OCI-LY3 (cell line): ENCODE results near the gene RXFP3.

ENCODE experiments used
- H2AFZ ChIP-seq: fragments of 200-600, 300-600 bp; shearing (Covaris generic); 2 replicates; pipeline ENCODE4 v1.6.0; 2014; ENCODE audit warnings: antibody characterized with exemption, low read depth, low read length
- H3K27ac ChIP-seq: fragments of 200-600, 300-600 bp; sonication (generic); 2 replicates; pipeline ENCODE4 v1.5.1; 2014; ENCODE audit warnings: mild to moderate bottlenecking, low read length, moderate library complexity, mixed read lengths
- H3K27me3 ChIP-seq: fragments of 200-600, 300-600 bp; sonication (generic); 2 replicates; pipeline ENCODE4 v1.6.1; 2014; ENCODE audit warnings: low read depth, low read length, mixed read lengths
- H3K36me3 ChIP-seq: fragments of 200-600, 300-600 bp; sonication (generic); replicated peaks from 2 replicates; pipeline ENCODE3; 2014; ENCODE audit warnings: low read depth, low read length, mixed read lengths
- H3K4me1 ChIP-seq: fragments of 300-600, 200-600 bp; sonication (generic); 2 replicates; pipeline ENCODE4 v1.6.1; 2014; ENCODE audit warnings: low read length, mixed read lengths
- H3K4me2 ChIP-seq: fragments of 200-600, 300-600 bp; sonication (generic); 2 replicates; pipeline ENCODE4 v1.6.1; 2014; ENCODE audit warnings: low read length, mixed read lengths
- H3K4me3 ChIP-seq: fragments of 300-600, 200-600 bp; sonication (generic); 2 replicates; pipeline ENCODE4 v1.5.1; 2014; ENCODE audit warnings: antibody characterized with exemption, mild to moderate bottlenecking, low read length, moderate library complexity
- H3K79me2 ChIP-seq: fragments of 300-600, 200-600 bp; shearing (Covaris generic); 2 replicates; pipeline ENCODE4 v1.6.1; 2014; ENCODE audit warnings: mild to moderate bottlenecking, low read length, mixed read lengths
- H3K9ac ChIP-seq: fragments of 300-600, 200-600 bp; shearing (Covaris generic); 2 replicates; pipeline ENCODE4 v1.6.0; 2014; ENCODE audit warnings: mild to moderate bottlenecking, low read length, moderate library complexity
- H3K9me3 ChIP-seq: fragments of 200-600, 300-600 bp; shearing (Covaris generic); 2 replicates; pipeline ENCODE4 v1.6.1; 2014; ENCODE audit warnings: low read length, mixed read lengths; ENCODE audit not compliant: insufficient read depth
- H4K20me1 ChIP-seq: fragments of 200-600, 300-600 bp; sonication (generic); 2 replicates; pipeline ENCODE4 v1.6.1; 2016; ENCODE audit warnings: low read length, mixed read lengths; ENCODE audit not compliant: insufficient read depth
- EZH2phosphoT487 ChIP-seq: fragments of 200-600 bp; shearing (Covaris generic); IDR thresholded peaks from 2 replicates; pipeline ENCODE4 v1.6.1; 2018; ENCODE audit warnings: antibody characterized with exemption, mixed run types, low read depth
- TF ChIP-seq, protein P1 (sequence below): fragments of 200-600, 300-600 bp; sonication (generic); IDR thresholded peaks from 2 replicates; pipeline ENCODE4 v1.5.1; 2014; ENCODE audit warnings: antibody characterized with exemption, low read length, low read depth

Gene RXFP3

DNA sequence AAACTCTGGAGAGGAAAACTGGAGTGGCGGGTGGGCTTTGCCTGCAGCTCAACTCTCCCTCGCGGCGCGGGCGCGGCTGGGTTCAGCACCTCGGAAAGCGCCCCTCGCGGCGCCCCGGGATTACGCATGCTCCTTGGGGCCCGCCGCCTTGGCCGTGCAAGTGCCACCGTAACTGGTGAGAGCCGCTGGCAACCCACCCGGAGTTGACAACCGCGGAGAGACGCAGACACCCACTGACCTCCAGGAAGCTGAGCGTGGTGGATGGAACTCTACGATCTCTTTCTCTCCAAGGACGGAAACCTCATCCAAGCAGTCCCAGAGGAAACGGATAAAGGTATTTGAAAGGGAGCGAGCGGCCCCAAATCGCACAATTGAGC, 194 bp upstream of the RXFP3 start:
- Histone ChIP-seq H3K27me3 (no peaks in the 10 kb centered on the region), H3K4me2 (no peak overlapping the region), H2AFZ (no peak overlapping the region), H3K9me3 (no peaks in the 10 kb centered on the region), H3K79me2 (no peaks in the 10 kb centered on the region), H3K27ac (no peak overlapping the region), H3K36me3 (no peaks in the 10 kb centered on the region), H3K9ac (no peak overlapping the region), H4K20me1 (no peaks in the 10 kb centered on the region), H3K4me3 (no peak overlapping the region), H3K4me1 (peaks cover 19% of the 10 kb centered on the region)
- TF ChIP-seq, protein P1, sequence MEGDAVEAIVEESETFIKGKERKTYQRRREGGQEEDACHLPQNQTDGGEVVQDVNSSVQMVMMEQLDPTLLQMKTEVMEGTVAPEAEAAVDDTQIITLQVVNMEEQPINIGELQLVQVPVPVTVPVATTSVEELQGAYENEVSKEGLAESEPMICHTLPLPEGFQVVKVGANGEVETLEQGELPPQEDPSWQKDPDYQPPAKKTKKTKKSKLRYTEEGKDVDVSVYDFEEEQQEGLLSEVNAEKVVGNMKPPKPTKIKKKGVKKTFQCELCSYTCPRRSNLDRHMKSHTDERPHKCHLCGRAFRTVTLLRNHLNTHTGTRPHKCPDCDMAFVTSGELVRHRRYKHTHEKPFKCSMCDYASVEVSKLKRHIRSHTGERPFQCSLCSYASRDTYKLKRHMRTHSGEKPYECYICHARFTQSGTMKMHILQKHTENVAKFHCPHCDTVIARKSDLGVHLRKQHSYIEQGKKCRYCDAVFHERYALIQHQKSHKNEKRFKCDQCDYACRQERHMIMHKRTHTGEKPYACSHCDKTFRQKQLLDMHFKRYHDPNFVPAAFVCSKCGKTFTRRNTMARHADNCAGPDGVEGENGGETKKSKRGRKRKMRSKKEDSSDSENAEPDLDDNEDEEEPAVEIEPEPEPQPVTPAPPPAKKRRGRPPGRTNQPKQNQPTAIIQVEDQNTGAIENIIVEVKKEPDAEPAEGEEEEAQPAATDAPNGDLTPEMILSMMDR = no peak
- TF ChIP-seq EZH2phosphoT487 = no peak

DNA sequence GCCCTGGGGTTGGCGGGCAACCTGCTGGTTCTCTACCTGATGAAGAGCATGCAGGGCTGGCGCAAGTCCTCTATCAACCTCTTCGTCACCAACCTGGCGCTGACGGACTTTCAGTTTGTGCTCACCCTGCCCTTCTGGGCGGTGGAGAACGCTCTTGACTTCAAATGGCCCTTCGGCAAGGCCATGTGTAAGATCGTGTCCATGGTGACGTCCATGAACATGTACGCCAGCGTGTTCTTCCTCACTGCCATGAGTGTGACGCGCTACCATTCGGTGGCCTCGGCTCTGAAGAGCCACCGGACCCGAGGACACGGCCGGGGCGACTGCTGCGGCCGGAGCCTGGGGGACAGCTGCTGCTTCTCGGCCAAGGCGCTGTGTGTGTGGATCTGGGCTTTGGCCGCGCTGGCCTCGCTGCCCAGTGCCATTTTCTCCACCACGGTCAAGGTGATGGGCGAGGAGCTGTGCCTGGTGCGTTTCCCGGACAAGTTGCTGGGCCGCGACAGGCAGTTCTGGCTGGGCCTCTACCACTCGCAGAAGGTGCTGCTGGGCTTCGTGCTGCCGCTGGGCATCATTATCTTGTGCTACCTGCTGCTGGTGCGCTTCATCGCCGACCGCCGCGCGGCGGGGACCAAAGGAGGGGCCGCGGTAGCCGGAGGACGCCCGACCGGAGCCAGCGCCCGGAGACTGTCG, 976 bp downstream of the RXFP3 start:
- Histone ChIP-seq H3K27me3 (no peaks in the 10 kb centered on the region), H3K4me2 (no peak overlapping the region), H2AFZ (no peak overlapping the region), H3K79me2 (no peaks in the 10 kb centered on the region), H4K20me1 (no peaks in the 10 kb centered on the region), H3K4me1 (peaks cover 19% of the 10 kb centered on the region), H3K4me3 (no peak overlapping the region), H3K27ac (no peak overlapping the region), H3K36me3 (no peaks in the 10 kb centered on the region), H3K9ac (no peak overlapping the region), H3K9me3 (no peaks in the 10 kb centered on the region)
- TF ChIP-seq EZH2phosphoT487 = no peak
- TF ChIP-seq, protein P1 = no peak

DNA sequence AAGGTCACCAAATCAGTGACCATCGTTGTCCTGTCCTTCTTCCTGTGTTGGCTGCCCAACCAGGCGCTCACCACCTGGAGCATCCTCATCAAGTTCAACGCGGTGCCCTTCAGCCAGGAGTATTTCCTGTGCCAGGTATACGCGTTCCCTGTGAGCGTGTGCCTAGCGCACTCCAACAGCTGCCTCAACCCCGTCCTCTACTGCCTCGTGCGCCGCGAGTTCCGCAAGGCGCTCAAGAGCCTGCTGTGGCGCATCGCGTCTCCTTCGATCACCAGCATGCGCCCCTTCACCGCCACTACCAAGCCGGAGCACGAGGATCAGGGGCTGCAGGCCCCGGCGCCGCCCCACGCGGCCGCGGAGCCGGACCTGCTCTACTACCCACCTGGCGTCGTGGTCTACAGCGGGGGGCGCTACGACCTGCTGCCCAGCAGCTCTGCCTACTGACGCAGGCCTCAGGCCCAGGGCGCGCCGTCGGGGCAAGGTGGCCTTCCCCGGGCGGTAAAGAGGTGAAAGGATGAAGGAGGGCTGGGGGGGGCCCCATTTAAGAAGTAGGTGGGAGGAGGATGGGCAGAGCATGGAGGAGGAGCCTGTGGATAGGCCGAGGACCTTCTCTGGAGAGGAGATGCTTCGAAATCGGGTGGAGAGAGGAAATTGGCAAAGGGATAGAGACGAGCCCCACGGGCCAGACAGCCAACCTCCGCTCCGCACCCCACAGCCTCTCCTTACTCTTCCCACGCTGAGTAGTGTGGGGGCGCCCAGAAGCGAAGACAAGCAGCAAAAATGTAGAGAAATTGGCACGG, 1.7 kb downstream of the RXFP3 start:
- Histone ChIP-seq H2AFZ (no peak overlapping the region), H3K4me2 (no peak overlapping the region), H4K20me1 (no peaks in the 10 kb centered on the region), H3K27me3 (no peaks in the 10 kb centered on the region), H3K36me3 (no peaks in the 10 kb centered on the region), H3K4me1 (peaks cover 17% of the 10 kb centered on the region), H3K27ac (no peak overlapping the region), H3K4me3 (no peak overlapping the region), H3K79me2 (no peaks in the 10 kb centered on the region), H3K9me3 (no peaks in the 10 kb centered on the region), H3K9ac (no peak overlapping the region)
- TF ChIP-seq, protein P1 = no peak
- no peak for TF ChIP-seq EZH2phosphoT487

DNA sequence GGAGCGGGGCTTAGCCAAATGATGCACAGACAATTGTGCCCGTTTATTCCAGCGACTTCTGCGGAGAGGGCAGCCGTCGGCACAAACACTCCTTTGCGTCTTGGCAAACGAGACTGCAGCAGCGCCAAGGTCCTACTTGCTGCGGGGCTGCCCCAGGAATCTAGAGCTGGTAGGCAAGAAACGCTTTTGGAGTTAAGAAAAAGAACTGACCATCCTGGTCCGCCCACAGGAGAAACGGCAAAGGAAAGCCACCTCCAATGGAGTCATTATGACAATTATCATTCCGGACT, 2.3 kb downstream of the RXFP3 start:
- Histone ChIP-seq H3K4me3 (no peak overlapping the region), H3K4me2 (no peak overlapping the region), H3K4me1 (peaks cover 11% of the 10 kb centered on the region), H3K27me3 (no peaks in the 10 kb centered on the region), H3K9ac (no peak overlapping the region), H2AFZ (no peak overlapping the region), H3K79me2 (no peaks in the 10 kb centered on the region), H3K36me3 (no peaks in the 10 kb centered on the region), H4K20me1 (no peaks in the 10 kb centered on the region), H3K27ac (no peak overlapping the region), H3K9me3 (no peaks in the 10 kb centered on the region)
- TF ChIP-seq, protein P1 = no peak
- TF ChIP-seq EZH2phosphoT487 = no peak
